Measurements from ENCODE around the gene TOMM22. TPM values are rescaled to one million over a fixed set of nuclear protein-coding genes. Genes with fewer than 3 reads are reported as not detected.
A peak's percentile ranks its signal among the peaks of the same experiment; 100 is the strongest.
"Not testable (repeated sequence)": the region's sequence is repeated elsewhere in the genome, so short reads cannot be mapped to it uniquely, and the experiment has no call there.

Gene TOMM22
- 54.7 TPM for total RNA-seq

- peak; percentile 84 for DNase-seq
These were observed at the start of gene TOMM22 for GRCh38 chr22:38681582-38682335. Gene TOMM22, plus strand, starts transcription at chr22:38681957. Its CDS starts 22 bp downstream, at chr22:38681979.

GRCh38 chr22:38632528-38632927 is 49.2 kb upstream of the TOMM22 start:
- DNase-seq = no peak

- DNase-seq = no peak
These were observed 43.5 kb upstream of the TOMM22 start for GRCh38 chr22:38638216-38638615.

- no peak for DNase-seq
These were observed 43.0 kb upstream of the TOMM22 start for GRCh38 chr22:38638728-38639127.

GRCh38 chr22:38641476-38642040 is 40.2 kb upstream of the TOMM22 start:
- no peak for DNase-seq

- DNase-seq = not testable (repeated sequence)
These were observed 37.5 kb upstream of the TOMM22 start for GRCh38 chr22:38644245-38644644.

- no peak for DNase-seq
These were observed 36.3 kb upstream of the TOMM22 start for GRCh38 chr22:38645430-38645829.

- no peak for DNase-seq
These were observed 31.8 kb upstream of the TOMM22 start for GRCh38 chr22:38649841-38650522.

GRCh38 chr22:38652859-38653258 is 28.9 kb upstream of the TOMM22 start:
- no peak for DNase-seq

GRCh38 chr22:38653741-38654140 is 28.0 kb upstream of the TOMM22 start:
- DNase-seq = no peak

- no peak for DNase-seq
These were observed 26.1 kb upstream of the TOMM22 start for GRCh38 chr22:38655519-38656255.

- DNase-seq = peak; percentile 92
These were observed 25.3 kb upstream of the TOMM22 start, which contains the start of the genes CBY1 and FAM227A for GRCh38 chr22:38656256-38657044. Gene CBY1, plus strand, starts transcription at chr22:38656638. Its CDS starts 11,417 bp downstream, at chr22:38668055. Gene FAM227A, minus strand, starts transcription at chr22:38656392. Its CDS starts 6,224 bp downstream, at chr22:38650168.

- no peak for DNase-seq
These were observed 24.5 kb upstream of the TOMM22 start for GRCh38 chr22:38657045-38657909.

- DNase-seq = no peak
These were observed 6.9 kb upstream of the TOMM22 start for GRCh38 chr22:38674888-38675287.

- no peak for DNase-seq
These were observed 5.9 kb upstream of the TOMM22 start for GRCh38 chr22:38675833-38676232.

- DNase-seq = no peak
These were observed 3.1 kb downstream of the TOMM22 start for GRCh38 chr22:38684895-38685294.

- no peak for DNase-seq
These were observed 4.0 kb downstream of the TOMM22 start for GRCh38 chr22:38685761-38686160.

- DNase-seq = no peak
These were observed 7.9 kb downstream of the TOMM22 start for GRCh38 chr22:38689651-38690050.

GRCh38 chr22:38694049-38694448 is 12.3 kb downstream of the TOMM22 start:
- no peak for DNase-seq

- DNase-seq = no peak
These were observed 13.2 kb downstream of the TOMM22 start for GRCh38 chr22:38694940-38695339.
